HK-2 (cell line): ENCODE measurements around the gene APOL3.
"Not testable (repeated sequence)": the region's sequence is repeated elsewhere in the genome, so short reads cannot be mapped to it uniquely, and the experiment has no call there.

ENCODE experiments used
- DNase-seq: peaks from one replicate; pipeline ENCODE4 v3.0.0-alpha.2; 2018; ENCODE audit not compliant: unreplicated experiment

Gene APOL3

DNA sequence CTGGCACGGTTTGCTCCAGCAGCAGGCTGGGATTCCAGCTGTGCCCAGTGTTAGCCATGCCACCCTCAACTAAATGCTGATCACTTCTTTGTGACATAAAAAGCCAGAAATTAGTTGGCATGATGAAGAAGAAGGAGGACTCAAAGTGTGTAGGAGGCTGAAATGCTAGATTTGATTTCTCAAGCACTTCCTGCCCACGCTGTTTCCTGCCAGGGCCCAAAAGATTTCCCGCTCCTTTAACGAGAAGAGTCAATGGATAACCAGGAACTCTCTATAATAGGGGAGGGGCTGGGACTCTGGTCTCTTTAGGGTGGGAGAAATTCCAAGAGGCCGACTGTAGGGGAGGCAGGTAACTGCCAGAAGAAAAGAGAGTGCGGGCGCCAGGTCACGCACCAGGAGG lies 26.4 kb downstream of the APOL3 start:
- no peak for DNase-seq

GRCh38 chr22:36131907-36132306 lies 28.6 kb downstream of the APOL3 start:
- no peak for DNase-seq

DNA sequence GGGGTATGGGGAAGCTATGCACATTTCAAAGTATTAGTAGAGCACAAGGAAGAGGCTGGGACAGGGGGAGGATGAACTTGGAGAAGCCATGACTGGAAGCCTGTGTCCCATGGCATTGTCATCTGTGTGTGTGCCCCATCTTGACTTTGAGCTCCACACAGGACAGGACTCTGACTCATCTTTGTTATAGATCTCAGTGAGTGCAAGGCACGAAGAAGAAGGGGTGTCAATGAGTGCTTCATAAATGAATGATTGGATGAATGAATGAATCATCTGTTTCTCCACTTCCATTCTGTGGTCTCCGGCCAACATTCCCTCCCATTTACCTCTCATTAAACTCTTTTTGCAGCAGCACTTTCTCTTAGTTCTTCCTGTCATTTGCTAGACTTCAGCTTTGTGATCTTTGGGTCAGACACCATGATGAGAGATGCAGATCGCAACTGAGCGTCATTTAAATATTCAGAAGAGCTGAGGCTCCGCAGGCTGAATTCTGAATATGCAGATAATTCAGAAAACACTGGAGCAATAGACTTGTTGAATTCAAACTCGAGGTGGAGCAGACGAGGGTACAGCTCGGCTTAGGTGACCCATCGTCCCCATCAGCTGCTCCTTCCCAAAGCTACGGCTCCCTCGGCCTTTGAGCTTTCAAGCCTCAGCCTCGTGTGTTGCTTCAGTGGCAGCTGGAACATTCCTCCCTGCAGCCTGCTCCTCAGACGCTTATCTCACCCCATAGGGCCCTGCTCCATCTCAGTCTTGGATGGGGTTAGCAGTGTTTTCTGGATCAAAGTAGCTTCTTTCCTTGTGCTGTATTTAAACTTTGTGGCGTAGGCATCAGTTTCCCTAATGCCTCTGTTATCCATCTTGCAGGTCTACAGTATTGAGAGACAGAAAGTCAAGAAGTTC lies 30.8 kb downstream of the APOL3 start:
- DNase-seq, result no peak

DNA sequence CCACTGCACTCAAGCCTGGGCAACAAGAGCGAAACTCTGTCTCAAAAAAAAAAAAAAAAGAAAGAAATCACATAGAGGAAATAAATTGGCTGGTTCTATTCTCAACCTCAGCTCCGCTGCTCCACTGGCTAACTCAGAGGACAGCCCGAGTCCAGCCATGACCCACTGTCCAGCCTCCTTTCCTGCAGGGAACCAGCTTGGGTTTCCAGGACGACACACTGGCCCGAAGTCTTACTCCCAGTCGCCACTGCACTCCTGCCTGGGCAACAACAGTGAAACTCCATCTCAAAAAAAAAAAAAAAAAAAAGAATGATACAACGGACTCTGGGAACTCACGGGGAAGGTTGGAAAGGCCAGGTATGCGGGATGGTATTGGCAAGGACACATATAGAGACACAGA lies 31.5 kb downstream of the APOL3 start:
- DNase-seq, result no peak

DNA sequence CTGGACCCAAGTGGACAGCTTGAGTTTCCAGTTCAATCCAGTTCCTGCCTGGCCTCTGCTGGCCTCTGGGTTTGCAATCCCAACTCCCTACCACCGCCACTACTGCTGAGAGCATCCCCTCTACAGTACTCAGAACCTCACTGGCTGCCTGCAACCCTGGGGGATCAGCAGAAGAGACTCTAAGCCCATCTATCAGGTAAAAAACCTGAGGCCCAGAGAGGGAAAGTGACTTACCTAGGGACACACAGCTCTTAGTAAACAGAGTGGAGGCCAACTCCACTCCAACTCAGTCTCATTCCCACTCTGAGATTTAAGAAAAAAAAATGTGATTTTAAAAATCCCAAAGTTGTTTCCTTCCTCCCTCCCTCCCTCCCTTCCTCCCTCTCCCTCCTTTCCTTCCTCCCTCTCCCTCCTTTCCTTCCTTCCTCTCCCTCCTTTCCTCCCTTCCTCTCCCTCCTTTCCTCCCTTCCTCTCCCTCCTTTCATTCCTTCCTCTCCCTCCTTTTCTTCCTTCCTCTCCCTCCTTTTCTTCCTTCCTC lies 34.5 kb downstream of the APOL3 start:
- DNase-seq, result no peak

GRCh38 chr22:36125434-36125833 lies 35.1 kb downstream of the APOL3 start:
- DNase-seq, result no peak

DNA sequence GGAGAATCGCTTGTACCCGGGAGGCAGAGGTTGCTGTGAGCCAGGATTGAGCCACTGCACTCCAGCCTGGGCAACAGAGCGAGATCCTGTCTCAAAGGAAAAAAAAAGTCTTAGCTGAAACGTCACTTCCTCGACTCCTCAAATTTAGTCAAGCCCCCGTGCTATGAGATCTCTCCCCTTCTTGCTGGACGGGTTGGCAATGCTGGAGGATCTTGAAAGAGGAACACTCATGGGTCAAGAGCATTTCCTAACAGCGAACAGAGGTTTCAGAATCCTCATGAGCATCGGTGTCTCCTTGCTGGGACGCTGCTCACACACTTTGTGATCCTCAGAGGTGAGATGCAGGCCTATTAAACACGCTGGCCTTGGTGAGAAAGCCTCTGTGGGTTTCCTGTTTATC lies 35.9 kb downstream of the APOL3 start:
- DNase-seq, result no peak

DNA sequence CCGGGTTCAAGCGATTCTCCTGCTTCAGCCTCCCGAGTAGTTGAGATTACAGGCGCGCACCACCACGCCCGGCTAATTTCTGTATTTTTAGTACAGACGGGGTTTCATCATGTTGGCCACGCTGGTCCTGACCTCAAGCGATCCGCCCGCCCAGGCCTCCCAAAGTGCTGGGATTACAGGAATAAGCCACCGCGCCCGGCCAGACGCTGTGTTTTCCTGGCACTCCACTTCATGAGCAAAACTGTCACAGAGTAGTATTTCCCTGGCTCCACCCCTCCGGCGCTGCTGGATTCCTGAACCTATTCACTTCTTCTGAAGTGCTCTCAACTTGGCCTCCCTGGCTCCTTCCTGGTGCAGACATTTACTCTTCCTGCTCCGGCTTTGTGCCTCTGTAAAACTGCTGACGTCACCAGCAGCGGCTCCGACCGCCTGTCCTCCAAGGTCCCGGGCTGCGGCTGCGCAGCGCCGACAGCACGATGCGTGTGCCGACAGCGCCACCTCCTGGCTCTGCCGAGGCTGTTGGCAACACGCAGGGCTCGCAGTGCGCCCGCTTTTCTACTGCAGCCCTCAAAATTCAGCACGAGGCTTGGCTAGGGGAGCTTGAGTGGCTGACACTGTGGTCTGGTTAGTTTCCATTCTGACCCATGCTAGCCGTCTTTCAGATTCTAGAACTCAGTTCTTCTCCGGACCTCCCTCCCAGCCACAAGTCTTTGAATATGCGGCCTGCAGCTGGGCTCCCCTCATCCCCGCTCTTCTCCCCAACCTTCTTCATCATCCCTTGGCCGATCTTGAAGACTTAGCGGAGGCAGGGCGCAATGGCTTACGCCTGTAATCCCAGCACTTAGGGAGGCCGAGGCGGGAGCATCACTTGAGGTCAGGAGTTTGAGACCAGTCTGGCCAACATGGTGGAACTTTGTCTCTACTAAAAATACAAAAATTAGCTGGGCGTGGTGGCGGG lies 36.6 kb downstream of the APOL3 start:
- peak; percentile 87 for DNase-seq

- not testable (repeated sequence) for DNase-seq
Observed at GRCh38 chr22:36120621-36121351, 39.8 kb downstream of the APOL3 start.

DNA sequence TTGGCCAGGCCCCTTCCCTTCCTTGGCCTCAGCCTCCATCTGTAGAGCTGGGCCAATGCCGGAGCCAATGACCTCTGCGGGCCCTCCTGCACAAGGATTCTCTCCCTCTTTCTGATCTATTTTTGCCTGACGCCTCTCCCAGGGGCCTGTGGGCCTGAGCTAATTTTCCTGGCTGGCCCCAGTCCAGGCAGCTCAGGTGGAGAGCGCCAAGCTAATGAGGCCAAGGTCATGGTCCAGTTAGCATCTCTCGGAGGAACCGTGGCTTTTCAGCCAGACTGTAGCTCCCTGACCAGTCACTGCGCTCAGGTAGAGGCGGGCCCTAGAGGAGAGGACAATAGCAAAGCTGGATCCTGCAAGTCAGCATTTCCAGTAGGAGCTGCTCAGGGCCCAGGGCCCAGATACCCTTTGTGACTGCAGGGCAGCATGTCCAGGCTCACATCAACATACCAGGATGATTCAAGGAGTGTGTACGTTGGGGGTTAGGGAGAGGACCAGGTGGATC lies 43.5 kb downstream of the APOL3 start:
- no peak for DNase-seq

DNA sequence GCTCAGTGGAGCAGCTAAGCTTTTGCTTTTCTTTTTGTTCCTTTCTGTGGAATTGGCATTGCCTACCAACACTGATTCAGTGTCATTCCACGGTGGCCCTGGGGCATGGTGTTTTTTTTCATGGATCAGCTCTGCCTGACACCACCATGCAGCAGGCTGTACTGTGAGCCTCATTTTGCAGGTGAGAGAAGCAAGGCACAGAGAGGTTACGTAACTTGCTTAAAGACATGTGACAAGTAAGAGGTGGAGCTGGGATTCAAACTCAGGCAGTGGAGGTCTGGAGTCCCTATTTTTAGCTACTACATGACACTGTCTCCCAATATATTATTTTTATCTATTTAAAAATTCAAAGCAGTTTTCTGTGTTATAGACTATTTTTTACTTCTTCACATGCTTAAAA lies 44.4 kb downstream of the APOL3 start:
- no peak for DNase-seq

DNA sequence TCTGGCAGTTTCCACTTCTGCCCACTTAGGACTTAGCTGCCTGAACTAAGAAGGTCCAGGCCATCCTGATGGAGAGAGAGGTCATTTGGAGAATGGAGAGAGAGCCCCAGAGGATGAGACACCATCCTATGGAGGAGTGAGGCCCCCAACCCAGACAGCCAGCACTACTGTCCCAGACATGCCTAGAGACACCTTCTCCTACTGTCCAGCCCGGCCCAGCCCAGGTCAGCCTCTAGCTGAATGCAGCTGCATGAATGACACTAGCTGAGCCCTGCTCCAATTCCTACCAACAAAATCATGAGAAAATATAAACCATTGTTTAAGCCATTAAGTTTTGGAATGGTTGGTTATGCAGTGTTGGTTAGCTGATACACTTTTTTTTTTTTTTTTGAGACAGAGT lies 47.4 kb downstream of the APOL3 start:
- no peak for DNase-seq

- DNase-seq, result no peak
Observed at GRCh38 chr22:36111316-36111715, 49.2 kb downstream of the APOL3 start.

GRCh38 chr22:36110306-36110881 lies 50.2 kb downstream of the APOL3 start:
- DNase-seq, result no peak

- no peak for DNase-seq
Observed at GRCh38 chr22:36107436-36107835, 53.1 kb downstream of the APOL3 start.

DNA sequence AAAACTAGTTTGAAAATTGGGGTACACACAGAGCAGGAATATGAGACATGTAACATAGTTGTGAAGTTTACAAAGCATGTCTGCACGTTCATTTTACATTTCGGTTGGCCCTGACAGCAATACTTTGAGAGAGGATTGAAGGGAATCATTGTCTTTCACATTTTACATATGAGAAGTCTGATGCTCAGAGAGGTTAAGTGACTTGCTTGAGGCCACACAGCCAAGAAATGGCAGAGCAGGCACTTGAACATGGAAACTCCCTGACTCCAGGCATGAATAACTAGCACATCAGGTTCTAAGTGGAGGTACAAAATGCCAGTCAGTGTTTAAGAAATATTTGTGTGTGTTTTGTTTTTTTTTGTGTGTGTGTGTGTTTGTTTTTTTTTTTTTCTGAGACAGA lies 53.6 kb downstream of the APOL3 start:
- no peak for DNase-seq

DNA sequence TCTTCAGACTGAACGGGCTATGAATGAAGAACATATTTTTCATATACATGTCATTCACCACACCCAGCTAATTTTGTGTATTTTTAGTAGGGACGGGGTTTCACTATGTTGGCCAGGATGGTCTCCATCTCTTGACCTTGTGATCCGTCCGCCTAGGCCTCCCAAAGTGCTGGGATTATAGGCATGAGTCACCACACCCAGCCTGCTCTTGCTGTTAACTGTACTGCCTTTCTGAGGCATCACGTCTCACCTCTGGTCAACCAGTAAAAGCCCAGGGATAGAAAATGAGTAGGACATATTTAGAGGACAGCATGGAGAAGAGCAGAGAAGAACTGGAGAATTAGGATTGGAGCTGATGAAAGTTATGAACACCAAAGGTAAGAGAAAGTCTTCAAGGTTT lies 55.6 kb downstream of the APOL3 start:
- DNase-seq, result no peak

- DNase-seq, result no peak
Observed at GRCh38 chr22:36104435-36104834, 56.1 kb downstream of the APOL3 start.

- no peak for DNase-seq
Observed at GRCh38 chr22:36103891-36104290, 56.7 kb downstream of the APOL3 start.

DNA sequence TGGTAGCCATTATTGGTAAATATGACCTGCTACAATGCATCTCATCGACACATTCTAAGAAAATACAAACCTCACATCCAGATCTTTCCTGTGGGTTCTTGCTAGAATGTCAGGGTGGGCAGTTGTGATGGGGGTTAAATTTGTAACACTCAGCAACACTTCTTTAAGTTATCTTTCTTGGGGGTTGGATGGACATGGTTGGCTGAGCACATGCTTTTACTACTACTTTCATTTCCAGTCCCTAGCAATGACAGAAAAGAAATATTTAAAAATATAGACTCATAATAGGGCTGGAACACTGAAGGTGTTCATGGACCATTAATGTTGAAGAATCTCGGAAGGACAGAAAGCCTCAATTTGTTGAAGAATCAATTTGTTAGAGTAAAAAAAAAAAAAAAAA lies 57.6 kb downstream of the APOL3 start:
- DNase-seq, result no peak

DNA sequence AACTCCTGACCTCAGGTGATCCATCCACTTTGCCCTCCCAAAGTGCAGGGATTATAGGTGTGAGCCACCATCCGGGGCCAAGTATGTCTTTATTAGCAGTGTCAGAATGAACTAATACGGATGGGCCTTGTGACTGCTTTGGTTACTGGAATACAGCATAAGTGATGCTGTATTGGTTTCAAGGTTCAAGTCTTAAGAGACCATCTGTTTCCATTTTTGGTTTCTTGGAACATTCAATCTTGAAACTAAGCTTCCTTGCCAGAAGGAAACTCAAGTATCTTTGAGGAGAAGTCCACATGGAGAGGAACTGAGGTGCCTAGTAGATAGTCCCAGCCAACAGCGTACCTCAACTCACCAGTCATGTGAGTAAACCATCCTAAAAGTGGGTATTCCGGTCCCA lies 58.8 kb downstream of the APOL3 start:
- no peak for DNase-seq
